Liver (tissue), 9 donors: Measurements from ENCODE around the gene HNF4A. TPM values are rescaled to one million over a fixed set of nuclear protein-coding genes. Genes with fewer than 3 reads are reported as not detected.

Source experiments
- DNase-seq: peaks from one replicate; pipeline ENCODE4 v3.0.0-alpha.2; 2017; ENCODE audit warnings: low spot score
- H3K27ac ChIP-seq, 2 donors: one replicate each; pipeline ENCODE4 v1.7.0; 2013; ENCODE audit warnings: inconsistent platforms in 2 of 2, low read length in 2 of 2, control low read depth in 1 of 2, low read depth in 1 of 2, mild to moderate bottlenecking in 1 of 2
- H3K27me3 ChIP-seq, 4 donors: one replicate each; pipeline versions ENCODE4 v1.6.1 to v1.7.0; 2013; ENCODE audit warnings: low read length in 3 of 4, inconsistent platforms in 1 of 4, mild to moderate bottlenecking in 1 of 4, moderate library complexity in 1 of 4; ENCODE audit not compliant: control insufficient read depth in 4 of 4, insufficient read depth in 4 of 4
- H3K36me3 ChIP-seq, 4 donors: one replicate each; pipeline versions ENCODE4 v1.6.1 to v1.7.0; 2013; ENCODE audit warnings: low read length in 3 of 4, mild to moderate bottlenecking in 3 of 4, low read depth in 1 of 4, moderate library complexity in 1 of 4; ENCODE audit not compliant: control insufficient read depth in 4 of 4, insufficient read depth in 3 of 4
- H3K4me1 ChIP-seq, 4 donors: one replicate each; pipeline versions ENCODE4 v1.6.1 to v1.7.0; 2013; ENCODE audit warnings: low read length in 3 of 4, mild to moderate bottlenecking in 3 of 4, moderate library complexity in 1 of 4; ENCODE audit not compliant: control insufficient read depth in 4 of 4, insufficient read depth in 4 of 4
- H3K4me3 ChIP-seq, 3 donors: one replicate each; pipeline versions ENCODE4 v1.6.1 to v1.7.0; 2013; ENCODE audit warnings: low read length in 3 of 3, control low read depth in 1 of 3, low read depth in 1 of 3, mild to moderate bottlenecking in 1 of 3
- H3K9ac ChIP-seq, 2 donors: one replicate each; pipeline ENCODE4 v1.7.0; 2013; ENCODE audit warnings: low read length in 2 of 2, mild to moderate bottlenecking in 2 of 2, moderate library complexity in 2 of 2, control low read depth in 1 of 2, low read depth in 1 of 2
- H3K9me3 ChIP-seq, 4 donors: one replicate each; pipeline versions ENCODE4 v1.6.1 to v1.7.0; 2013; ENCODE audit warnings: low read length in 3 of 4; ENCODE audit not compliant: control insufficient read depth in 4 of 4
- ATF3 ChIP-seq: IDR thresholded peaks from 2 replicates; pipeline ENCODE4 v1.6.1; 2016; ENCODE audit warnings: antibody characterized with exemption
- CTCF ChIP-seq: fragments of 150-350 bp; IDR thresholded peaks from 2 replicates; pipeline ENCODE4 v1.5.1; 2017; ENCODE audit warnings: improper control_type of control experiment, low read depth, low read length; ENCODE audit not compliant: missing input control
- EGR1 ChIP-seq, 2 donors: IDR thresholded peaks; 2 replicates each; pipeline ENCODE4 v1.6.1; 2016 to 2018; ENCODE audit warnings: antibody characterized with exemption in 2 of 2, low read depth in 2 of 2
- FOXA1 ChIP-seq: IDR thresholded peaks from 2 replicates; pipeline ENCODE4 v1.6.1; 2016; ENCODE audit warnings: antibody characterized with exemption
- FOXA2 ChIP-seq: IDR thresholded peaks from 2 replicates; pipeline ENCODE4 v1.6.1; 2016; ENCODE audit warnings: antibody characterized with exemption
- GABPA ChIP-seq, 2 donors: IDR thresholded peaks in 1 of 2; conservative IDR thresholded peaks in 1 of 2; 2 replicates each; pipeline ENCODE4 v1.6.1; 2016; ENCODE audit warnings: antibody characterized with exemption in 2 of 2, mild to moderate bottlenecking in 1 of 2, moderate library complexity in 1 of 2
- HNF4A ChIP-seq, 2 donors: conservative IDR thresholded peaks; 2 replicates each; pipeline ENCODE4 v1.6.1; 2016; ENCODE audit warnings: antibody characterized with exemption in 2 of 2, mild to moderate bottlenecking in 2 of 2
- HNF4G ChIP-seq: IDR thresholded peaks from 2 replicates; pipeline ENCODE4 v1.6.1; 2016; ENCODE audit warnings: antibody characterized with exemption
- MAX ChIP-seq: IDR thresholded peaks from 2 replicates; pipeline ENCODE4 v1.6.1; 2016; ENCODE audit warnings: antibody characterized with exemption
- RXRA ChIP-seq, 2 donors: IDR thresholded peaks; 2 replicates each; pipeline ENCODE4 v1.6.1; 2017 to 2018; ENCODE audit warnings: antibody characterized with exemption in 2 of 2, mild to moderate bottlenecking in 1 of 2
- SP1 ChIP-seq: IDR thresholded peaks from 2 replicates; pipeline ENCODE4 v1.6.1; 2018; ENCODE audit warnings: antibody characterized with exemption, mild to moderate bottlenecking
- TAF1 ChIP-seq: conservative IDR thresholded peaks from 2 replicates; pipeline ENCODE4 v1.6.1; 2016; ENCODE audit warnings: antibody characterized with exemption, mild to moderate bottlenecking
- YY1 ChIP-seq: IDR thresholded peaks from 2 replicates; pipeline ENCODE4 v1.6.1; 2016; ENCODE audit warnings: antibody characterized with exemption, mild to moderate bottlenecking
- WGBS: extraction: QIAGEN DNeasy Blood & Tissue Kit; methylation state at CpG from one replicate; pipeline ENCODE4 v1.1.7; 2013; 5-methylcytosine and 5-hydroxymethylcytosine counted together
- polyA plus RNA-seq, 2 donors: library from polyadenylated mRNA; stranded (reverse) in 1 of 2; unstranded in 1 of 2; fragments of 200-250 nt in 1 of 2; fragments of >200 nt in 1 of 2; fragmentation: Nextera tagmentation in 1 of 2; extraction: Ambion mirVana in 1 of 2; gene quantifications; one replicate each; pipeline versions ENCODE4 v1.2.1 to v1.2.3, GENCODE V29; 2013 to 2015
- total RNA-seq, 2 donors: library from RNA; depleted of rRNA; stranded (reverse); fragments of >200 nt; gene quantifications; one replicate each; pipeline ENCODE4 v1.2.3, GENCODE V29; 2014
- TF ChIP-seq, protein P1 (sequence below): IDR thresholded peaks from 2 replicates; pipeline ENCODE4 v1.6.1; 2016; ENCODE audit warnings: antibody characterized with exemption, mild to moderate bottlenecking
- TF ChIP-seq, protein P2 (sequence below): IDR thresholded peaks from 2 replicates; pipeline ENCODE4 v1.6.1; 2016; ENCODE audit warnings: antibody characterized with exemption
- donor health status: healthy.
- donor health status: healthy.
- donor health status: healthy.
- donor health status: healthy.
- donor health status: healthy.

The HNF4A gene
- total and polyA plus RNA-seq, 4 donors: 51.7 to 171 (median 86.0) TPM

DNA sequence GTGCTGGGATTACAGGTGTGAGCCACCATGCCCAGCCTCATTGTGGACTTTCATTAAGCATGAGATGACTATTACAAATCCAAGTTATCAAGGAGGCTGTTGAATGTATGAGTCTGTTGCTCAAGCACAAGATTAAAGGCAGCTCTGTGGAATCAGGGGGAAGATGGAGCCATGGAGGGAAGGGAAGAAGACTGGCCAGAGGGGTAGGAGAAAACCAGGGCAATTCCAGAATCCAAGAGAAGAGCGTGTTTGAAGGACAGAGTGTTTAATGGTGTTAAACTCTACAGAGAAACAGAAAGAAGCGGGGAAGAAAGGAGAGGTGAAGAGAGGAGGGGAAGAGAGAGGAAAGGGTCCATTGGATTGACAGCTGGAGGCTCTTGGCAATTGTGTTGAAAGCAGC is 70.4 kb downstream of the HNF4A start:
- H3K9ac ChIP-seq: no peak overlapping the region
- H3K4me1 ChIP-seq: peaks cover 0 to 31% (median 17%) of the 10 kb centered on the region in 4 donors
- no peaks in the 10 kb centered on the region for H3K27me3 ChIP-seq
- TF ChIP-seq FOXA2 (no peak), ATF3 (no peak), SP1 (no peak), MAX (no peak), RXRA (IDR thresholded peaks at IDR 0.05) (no peak), HNF4A (conservative IDR thresholded peaks at IDR 0.05) (no peak), HNF4G (no peak)
- DNase-seq: no peak
- no peaks in the 10 kb centered on the region for H3K9me3 ChIP-seq
- H3K4me3 ChIP-seq: no peak overlapping the region
- H3K27ac ChIP-seq: no peak overlapping the region
- 95% methylated on average over 2 of the region's 2 CpGs for WGBS
- peaks cover 18 to 64% (median 58%) of the 10 kb centered on the region in 4 donors for H3K36me3 ChIP-seq

DNA sequence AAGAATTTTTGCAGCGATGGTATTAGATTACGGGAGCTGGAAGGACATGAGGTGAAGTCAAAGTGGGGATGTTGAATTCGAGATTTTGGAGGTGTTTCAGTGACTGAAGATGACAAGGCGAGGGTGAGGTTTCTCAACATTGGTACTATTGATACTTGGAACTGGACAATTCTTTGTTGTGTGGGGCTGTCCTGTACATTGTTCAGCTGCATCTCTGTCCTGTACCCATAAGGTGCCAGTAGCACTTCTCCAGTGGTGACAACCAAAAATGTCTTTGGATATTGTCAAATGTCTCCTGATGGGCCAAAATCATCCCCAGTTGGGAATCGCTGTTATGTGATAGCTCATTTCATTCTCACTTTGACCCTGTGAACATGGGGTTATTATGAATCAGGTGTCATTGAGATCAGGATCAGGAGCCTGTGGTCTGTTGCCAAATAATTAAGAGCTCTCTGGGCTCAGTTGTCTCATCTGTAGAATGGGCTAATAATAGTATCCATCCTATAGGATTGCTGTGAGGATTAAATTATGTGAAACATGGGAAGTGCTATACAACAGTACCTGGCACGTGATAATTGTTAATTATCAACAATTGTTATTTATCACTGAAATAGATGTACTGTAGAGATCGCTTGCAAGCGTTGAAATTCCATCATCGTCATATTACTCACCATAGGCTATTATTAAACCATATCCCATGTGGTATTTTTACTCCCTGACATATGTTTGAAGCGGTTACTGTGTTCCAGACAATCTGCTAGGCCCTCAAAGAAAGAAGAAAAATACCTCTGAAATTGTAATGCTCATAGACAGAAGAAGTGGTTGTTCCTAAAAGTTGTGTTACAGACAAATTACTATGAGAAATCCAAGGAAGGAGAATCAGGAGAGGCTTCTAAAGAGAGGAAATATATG is 71.6 kb downstream of the HNF4A start:
- 93% methylated on average over 10 of the region's 10 CpGs for WGBS
- H3K9me3 ChIP-seq: no peaks in the 10 kb centered on the region
- no peak overlapping the region for H3K4me3 ChIP-seq
- no peaks in the 10 kb centered on the region for H3K27me3 ChIP-seq
- no peak for DNase-seq
- peaks cover 15 to 56% (median 50%) of the 10 kb centered on the region in 4 donors for H3K36me3 ChIP-seq
- TF ChIP-seq FOXA1: no peak
- TF ChIP-seq GABPA (IDR thresholded peaks at IDR 0.05 in 1 of 2, conservative IDR thresholded peaks at IDR 0.05 in 1 of 2): no peak
- no peak for TF ChIP-seq HNF4A (conservative IDR thresholded peaks at IDR 0.05)
- no peak for TF ChIP-seq MAX
- TF ChIP-seq, protein P1, sequence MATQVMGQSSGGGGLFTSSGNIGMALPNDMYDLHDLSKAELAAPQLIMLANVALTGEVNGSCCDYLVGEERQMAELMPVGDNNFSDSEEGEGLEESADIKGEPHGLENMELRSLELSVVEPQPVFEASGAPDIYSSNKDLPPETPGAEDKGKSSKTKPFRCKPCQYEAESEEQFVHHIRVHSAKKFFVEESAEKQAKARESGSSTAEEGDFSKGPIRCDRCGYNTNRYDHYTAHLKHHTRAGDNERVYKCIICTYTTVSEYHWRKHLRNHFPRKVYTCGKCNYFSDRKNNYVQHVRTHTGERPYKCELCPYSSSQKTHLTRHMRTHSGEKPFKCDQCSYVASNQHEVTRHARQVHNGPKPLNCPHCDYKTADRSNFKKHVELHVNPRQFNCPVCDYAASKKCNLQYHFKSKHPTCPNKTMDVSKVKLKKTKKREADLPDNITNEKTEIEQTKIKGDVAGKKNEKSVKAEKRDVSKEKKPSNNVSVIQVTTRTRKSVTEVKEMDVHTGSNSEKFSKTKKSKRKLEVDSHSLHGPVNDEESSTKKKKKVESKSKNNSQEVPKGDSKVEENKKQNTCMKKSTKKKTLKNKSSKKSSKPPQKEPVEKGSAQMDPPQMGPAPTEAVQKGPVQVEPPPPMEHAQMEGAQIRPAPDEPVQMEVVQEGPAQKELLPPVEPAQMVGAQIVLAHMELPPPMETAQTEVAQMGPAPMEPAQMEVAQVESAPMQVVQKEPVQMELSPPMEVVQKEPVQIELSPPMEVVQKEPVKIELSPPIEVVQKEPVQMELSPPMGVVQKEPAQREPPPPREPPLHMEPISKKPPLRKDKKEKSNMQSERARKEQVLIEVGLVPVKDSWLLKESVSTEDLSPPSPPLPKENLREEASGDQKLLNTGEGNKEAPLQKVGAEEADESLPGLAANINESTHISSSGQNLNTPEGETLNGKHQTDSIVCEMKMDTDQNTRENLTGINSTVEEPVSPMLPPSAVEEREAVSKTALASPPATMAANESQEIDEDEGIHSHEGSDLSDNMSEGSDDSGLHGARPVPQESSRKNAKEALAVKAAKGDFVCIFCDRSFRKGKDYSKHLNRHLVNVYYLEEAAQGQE: no peak
- TF ChIP-seq, protein P2, sequence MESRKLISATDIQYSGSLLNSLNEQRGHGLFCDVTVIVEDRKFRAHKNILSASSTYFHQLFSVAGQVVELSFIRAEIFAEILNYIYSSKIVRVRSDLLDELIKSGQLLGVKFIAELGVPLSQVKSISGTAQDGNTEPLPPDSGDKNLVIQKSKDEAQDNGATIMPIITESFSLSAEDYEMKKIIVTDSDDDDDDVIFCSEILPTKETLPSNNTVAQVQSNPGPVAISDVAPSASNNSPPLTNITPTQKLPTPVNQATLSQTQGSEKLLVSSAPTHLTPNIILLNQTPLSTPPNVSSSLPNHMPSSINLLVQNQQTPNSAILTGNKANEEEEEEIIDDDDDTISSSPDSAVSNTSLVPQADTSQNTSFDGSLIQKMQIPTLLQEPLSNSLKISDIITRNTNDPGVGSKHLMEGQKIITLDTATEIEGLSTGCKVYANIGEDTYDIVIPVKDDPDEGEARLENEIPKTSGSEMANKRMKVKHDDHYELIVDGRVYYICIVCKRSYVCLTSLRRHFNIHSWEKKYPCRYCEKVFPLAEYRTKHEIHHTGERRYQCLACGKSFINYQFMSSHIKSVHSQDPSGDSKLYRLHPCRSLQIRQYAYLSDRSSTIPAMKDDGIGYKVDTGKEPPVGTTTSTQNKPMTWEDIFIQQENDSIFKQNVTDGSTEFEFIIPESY: no peak
- no peak for TF ChIP-seq RXRA (IDR thresholded peaks at IDR 0.05)
- TF ChIP-seq CTCF: no peak
- no peak for TF ChIP-seq EGR1 (IDR thresholded peaks at IDR 0.05; ENCODE audit: low read depth in 2 of 2)
- no peak for TF ChIP-seq FOXA2
- no peak for TF ChIP-seq YY1
- TF ChIP-seq TAF1: no peak
- peak overlapping the region in 1 of 2 donors; percentile 33 for H3K27ac ChIP-seq
- H3K9ac ChIP-seq: no peak overlapping the region
- peaks cover 0 to 37% (median 20%) of the 10 kb centered on the region in 4 donors for H3K4me1 ChIP-seq
